Left ventricle myocardium inferior (tissue), 1 donor: ENCODE measurements around the gene HNF1B. TPM values are rescaled to one million over a fixed set of nuclear protein-coding genes. Genes with fewer than 3 reads are reported as not detected.
"Not testable (repeated sequence)": the region's sequence is repeated elsewhere in the genome, so short reads cannot be mapped to it uniquely, and the experiment has no call there.

Source experiments
- DNase-seq: peaks from one replicate; pipeline ENCODE4 v3.0.0-alpha.2; 2020
- H3K27ac ChIP-seq: fragments of 200-600 bp; replicated peaks from 2 replicates; pipeline ENCODE4 v1.8.0; 2021
- H3K27me3 ChIP-seq: fragments of 200-600 bp; 2 replicates; pipeline ENCODE4 v1.8.0; 2021; ENCODE audit warnings: low read depth
- H3K36me3 ChIP-seq: fragments of 200-600 bp; 2 replicates; pipeline ENCODE4 v1.8.0; 2021
- H3K4me1 ChIP-seq: fragments of 200-600 bp; 2 replicates; pipeline ENCODE4 v1.8.0; 2021
- H3K4me3 ChIP-seq: fragments of 200-600 bp; 2 replicates; pipeline ENCODE4 v1.8.0; 2021; ENCODE audit warnings: mild to moderate bottlenecking, moderate library complexity
- H3K9me3 ChIP-seq: fragments of 200-600 bp; replicated peaks from 2 replicates; pipeline ENCODE4 v1.8.0; 2021
- CTCF ChIP-seq: fragments of 200-600 bp; IDR thresholded peaks from 2 replicates; pipeline ENCODE4 v1.8.0; 2021; ENCODE audit warnings: antibody characterized with exemption, mild to moderate bottlenecking, borderline replicate concordance
- intact Hi-C: fragments of 100-400 bp; cut with micrococcal nuclease; formaldehyde crosslinking; loops from one replicate; pipeline ENCODE4 v1.11.0; 2022
- total RNA-seq: library from RNA; stranded (reverse); fragmentation: NEBNext Ultra II Directional; extraction: Animal tissue kit (Norgen Biotek cat#: 25700); gene quantifications from one replicate; pipeline ENCODE4 v1.2.1, GENCODE V29; 2021
- donor health status: DM: no; HTN: yes; CAD: no; lungs with severe emphysema.

HNF1B gene
- total RNA-seq, 1 donor from 2014 or later = not detected

GRCh38 chr17:37789021-37789565 is 44.2 kb upstream of the HNF1B start:
- Histone ChIP-seq H3K4me3 (no peak overlapping the region), H3K4me1 (no peaks in the 10 kb centered on the region), H3K27me3 (peaks cover 86% of the 10 kb centered on the region), H3K9me3 (no peaks in the 10 kb centered on the region), H3K27ac (no peak overlapping the region), H3K36me3 (no peaks in the 10 kb centered on the region)
- intact Hi-C loops = no loop called here
- DNase-seq = no peak
- TF ChIP-seq CTCF = no peak

- no peak for DNase-seq
- intact Hi-C loops = no loop called here
- H3K4me3 ChIP-seq = no peak overlapping the region
- no peak for TF ChIP-seq CTCF
- H3K36me3 ChIP-seq = no peaks in the 10 kb centered on the region
- H3K9me3 ChIP-seq = no peaks in the 10 kb centered on the region
- no peaks in the 10 kb centered on the region for H3K4me1 ChIP-seq
- H3K27me3 ChIP-seq = peaks cover 87% of the 10 kb centered on the region
- no peak overlapping the region for H3K27ac ChIP-seq
Measured at GRCh38 chr17:37788526-37788925, 43.7 kb upstream of the HNF1B start.

GRCh38 chr17:37787055-37787757 is 42.3 kb upstream of the HNF1B start:
- intact Hi-C loops = no loop called here
- no peak for DNase-seq
- Histone ChIP-seq H3K9me3 (no peaks in the 10 kb centered on the region), H3K27ac (no peak overlapping the region), H3K4me3 (no peak overlapping the region), H3K36me3 (no peaks in the 10 kb centered on the region), H3K4me1 (no peaks in the 10 kb centered on the region), H3K27me3 (peaks cover 78% of the 10 kb centered on the region)
- TF ChIP-seq CTCF = no peak

GRCh38 chr17:37786481-37786880 is 41.6 kb upstream of the HNF1B start:
- no peaks in the 10 kb centered on the region for H3K36me3 ChIP-seq
- TF ChIP-seq CTCF = no peak
- no peak for DNase-seq
- no peak overlapping the region for H3K27ac ChIP-seq
- peaks cover 71% of the 10 kb centered on the region for H3K27me3 ChIP-seq
- intact Hi-C loops = no loop called here
- H3K4me1 ChIP-seq = no peaks in the 10 kb centered on the region
- H3K9me3 ChIP-seq = no peaks in the 10 kb centered on the region
- no peak overlapping the region for H3K4me3 ChIP-seq

GRCh38 chr17:37782460-37782859 is 37.6 kb upstream of the HNF1B start:
- intact Hi-C loops, H3K36me3 ChIP-seq, H3K9me3 ChIP-seq, H3K4me3 ChIP-seq, DNase-seq, H3K4me1 ChIP-seq, H3K27ac ChIP-seq: not testable (repeated sequence)
- H3K27me3 ChIP-seq = peaks cover 47% of the 10 kb centered on the region

- no peak for DNase-seq
- intact Hi-C loops = no loop called here
- no peaks in the 10 kb centered on the region for H3K36me3 ChIP-seq
- H3K27me3 ChIP-seq = peaks cover 45% of the 10 kb centered on the region
- no peak overlapping the region for H3K27ac ChIP-seq
- no peaks in the 10 kb centered on the region for H3K4me1 ChIP-seq
- H3K9me3 ChIP-seq = no peaks in the 10 kb centered on the region
- no peak overlapping the region for H3K4me3 ChIP-seq
- TF ChIP-seq CTCF = no peak
Measured at GRCh38 chr17:37781451-37781850, 36.6 kb upstream of the HNF1B start.
